GM12864 (cell line): ENCODE measurements around the gene ITPK1.

Source experiments
- DNase-seq: peaks from one replicate; pipeline ENCODE4 v3.0.0-alpha.2; 2011; ENCODE audit warnings: low read depth
- H3K4me3 ChIP-seq: 2 replicates; pipeline ENCODE4 v1.5.1; 2011; ENCODE audit warnings: mild to moderate bottlenecking, low read depth, low read length, control low read depth
- CTCF ChIP-seq: IDR thresholded peaks from 2 replicates; pipeline ENCODE4 v1.5.1; 2011; ENCODE audit warnings: low read depth, mild to moderate bottlenecking, moderate library complexity, low read length, control low read depth, inconsistent platforms; ENCODE audit errors: missing control alignments

Gene ITPK1

GRCh38 chr14:92925446-92925845 lies 190.3 kb downstream of the ITPK1 start:
- TF ChIP-seq CTCF: no peak
- DNase-seq: no peak
- H3K4me3 ChIP-seq: no peak overlapping the region

GRCh38 chr14:92924247-92924646 lies 191.5 kb downstream of the ITPK1 start:
- no peak overlapping the region for H3K4me3 ChIP-seq
- no peak for DNase-seq
- no peak for TF ChIP-seq CTCF

DNA sequence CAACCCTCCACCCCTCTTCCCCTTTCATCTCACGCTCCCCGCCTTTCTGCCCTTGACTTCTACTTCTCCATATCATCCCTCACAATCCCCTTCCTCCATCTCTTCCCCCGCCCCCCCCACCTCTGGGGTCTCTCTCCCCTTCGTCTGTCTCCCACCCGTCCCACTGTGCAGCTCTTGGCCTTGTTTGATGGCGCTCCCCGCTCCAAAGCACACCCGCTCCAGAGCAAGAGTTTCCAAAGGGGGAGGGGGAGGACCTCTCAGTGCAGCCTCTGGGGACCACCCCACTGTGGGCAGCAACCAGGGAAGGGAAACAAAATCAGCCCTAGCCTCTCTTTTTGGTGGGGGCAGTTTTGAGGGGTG lies 192.0 kb downstream of the ITPK1 start:
- H3K4me3 ChIP-seq: no peak overlapping the region
- DNase-seq: no peak
- no peak for TF ChIP-seq CTCF

- no peak for DNase-seq
- TF ChIP-seq CTCF: no peak
- H3K4me3 ChIP-seq: no peak within 1 kb of the TSS
These were observed 192.6 kb downstream of the ITPK1 start, which contains the start of gene CHGA for GRCh38 chr14:92922883-92923743. Gene CHGA (plus strand): TSS chr14:92923150. CDS start chr14:92923360, 210 bp downstream.

- no peak overlapping the region for H3K4me3 ChIP-seq
- DNase-seq: no peak
- no peak for TF ChIP-seq CTCF
These were observed 193.5 kb downstream of the ITPK1 start for GRCh38 chr14:92922155-92922735.

DNA sequence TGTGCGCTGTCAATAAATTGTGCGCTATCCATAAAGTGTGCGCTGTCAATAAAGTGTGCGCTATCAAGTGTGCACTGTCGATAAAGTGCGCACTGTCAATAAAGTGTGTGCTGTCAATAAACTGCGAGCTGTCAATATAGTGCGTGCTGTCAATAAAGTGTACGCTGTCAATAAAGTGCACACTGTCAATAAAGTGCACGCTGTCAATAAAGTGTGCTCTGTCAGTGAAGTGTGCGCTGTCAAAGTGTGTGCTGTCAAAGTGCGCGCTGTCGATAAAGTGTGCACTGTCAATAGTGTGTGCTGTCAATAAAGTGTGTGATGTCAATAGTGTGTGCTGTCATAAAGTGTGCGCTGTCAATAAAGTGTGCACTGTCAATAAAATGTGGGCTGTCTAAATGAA lies 195.7 kb downstream of the ITPK1 start:
- no peak for DNase-seq
- no peak overlapping the region for H3K4me3 ChIP-seq
- no peak for TF ChIP-seq CTCF
